NCI-H82 (cell line): ENCODE results near the gene CDC42SE2.
A peak's percentile ranks its signal among the peaks of the same experiment; 100 is the strongest.
"Not testable (repeated sequence)": the region's sequence is repeated elsewhere in the genome, so short reads cannot be mapped to it uniquely, and the experiment has no call there.

ENCODE experiments used
- DNase-seq: peaks from one replicate; lab custom pipeline; 2025; lab: John Stamatoyannopoulos, UW

Gene CDC42SE2

GRCh38 chr5:131367219-131367860 lies 103.5 kb downstream of the CDC42SE2 start:
- no peak for DNase-seq

- DNase-seq = no peak
Measured at GRCh38 chr5:131368866-131369265, 105.0 kb downstream of the CDC42SE2 start.

GRCh38 chr5:131369558-131369957 lies 105.7 kb downstream of the CDC42SE2 start:
- DNase-seq = no peak

GRCh38 chr5:131371835-131372234 lies 108.0 kb downstream of the CDC42SE2 start:
- DNase-seq = no peak

GRCh38 chr5:131373265-131373664 lies 109.4 kb downstream of the CDC42SE2 start:
- no peak for DNase-seq

GRCh38 chr5:131375351-131375750 lies 111.5 kb downstream of the CDC42SE2 start:
- no peak for DNase-seq

- DNase-seq = no peak
Measured at GRCh38 chr5:131377346-131377745, 113.5 kb downstream of the CDC42SE2 start.

GRCh38 chr5:131377785-131378325 lies 114.0 kb downstream of the CDC42SE2 start:
- DNase-seq = no peak

GRCh38 chr5:131378721-131379541 lies 115.1 kb downstream of the CDC42SE2 start:
- DNase-seq = no peak

GRCh38 chr5:131379723-131380122 lies 115.9 kb downstream of the CDC42SE2 start:
- no peak for DNase-seq

GRCh38 chr5:131380238-131380637 lies 116.4 kb downstream of the CDC42SE2 start:
- not testable (repeated sequence) for DNase-seq

- no peak for DNase-seq
Measured at GRCh38 chr5:131381021-131381420, 117.2 kb downstream of the CDC42SE2 start.

- no peak for DNase-seq
Measured at GRCh38 chr5:131381777-131382176, 117.9 kb downstream of the CDC42SE2 start.

GRCh38 chr5:131382407-131383395 lies 118.8 kb downstream of the CDC42SE2 start:
- peak; percentile 64 for DNase-seq

GRCh38 chr5:131384173-131384572 lies 120.3 kb downstream of the CDC42SE2 start:
- no peak for DNase-seq

GRCh38 chr5:131384616-131385214 lies 120.9 kb downstream of the CDC42SE2 start:
- no peak for DNase-seq

- DNase-seq = no peak
Measured at GRCh38 chr5:131386124-131386523, 122.3 kb downstream of the CDC42SE2 start.

GRCh38 chr5:131386779-131387178 lies 122.9 kb downstream of the CDC42SE2 start:
- DNase-seq = no peak

GRCh38 chr5:131387255-131387654 lies 123.4 kb downstream of the CDC42SE2 start:
- no peak for DNase-seq

GRCh38 chr5:131389096-131389868 lies 125.4 kb downstream of the CDC42SE2 start:
- DNase-seq = no peak

GRCh38 chr5:131389869-131390265 lies 126.0 kb downstream of the CDC42SE2 start:
- DNase-seq = no peak
